Endodermal cell (in vitro differentiated cells): Measurements from ENCODE around the gene HUS1B. TPM values are rescaled to one million over a fixed set of nuclear protein-coding genes. Genes with fewer than 3 reads are reported as not detected.

Experiments used
- DNase-seq: peaks from one replicate; pipeline ENCODE4 v3.0.0-alpha.2; 2017
- H3K27ac ChIP-seq: 2 replicates; pipeline ENCODE4 v1.5.1; 2013; ENCODE audit warnings: mild to moderate bottlenecking, low read depth, low read length, moderate library complexity
- H3K27me3 ChIP-seq: 2 replicates; pipeline ENCODE4 v1.6.1; 2013; ENCODE audit warnings: mild to moderate bottlenecking, low read length, moderate library complexity; ENCODE audit not compliant: insufficient read depth, control insufficient read depth, poor library complexity, severe bottlenecking
- H3K36me3 ChIP-seq: 2 replicates; pipeline ENCODE4 v1.7.0; 2013; ENCODE audit warnings: mild to moderate bottlenecking, low read length, moderate library complexity; ENCODE audit not compliant: control insufficient read depth, insufficient read depth
- H3K4me1 ChIP-seq: one replicate; pipeline ENCODE4 v1.7.0; 2013; ENCODE audit warnings: low read length; ENCODE audit not compliant: control insufficient read depth, insufficient read depth
- H3K4me3 ChIP-seq: 2 replicates; pipeline ENCODE4 v1.5.1; 2013; ENCODE audit warnings: mild to moderate bottlenecking, low read length, moderate library complexity
- H3K9ac ChIP-seq: 2 replicates; pipeline ENCODE4 v1.6.1; 2013; ENCODE audit warnings: mild to moderate bottlenecking, low read length, moderate library complexity; ENCODE audit not compliant: poor library complexity, severe bottlenecking; ENCODE audit errors: extremely low read depth
- H3K9me3 ChIP-seq: 2 replicates; pipeline ENCODE4 v1.6.1; 2013; ENCODE audit warnings: mild to moderate bottlenecking, low read length, moderate library complexity; ENCODE audit not compliant: control insufficient read depth
- H3K27ac Mint-ChIP-seq: 2 replicates; pipeline ENCODE4 v1.8.0; 2020; ENCODE audit warnings: mixed read lengths
- H3K27me3 Mint-ChIP-seq: 2 replicates; pipeline ENCODE4 v1.8.0; 2021; ENCODE audit warnings: mild to moderate bottlenecking, mixed read lengths; ENCODE audit not compliant: insufficient read depth
- H3K36me3 Mint-ChIP-seq: 2 replicates; pipeline ENCODE4 v1.8.0; 2020; ENCODE audit warnings: low read depth, mixed read lengths
- H3K4me1 Mint-ChIP-seq: 2 replicates; pipeline ENCODE4 v1.8.0; 2020; ENCODE audit warnings: mixed read lengths
- H3K4me3 Mint-ChIP-seq: 2 replicates; pipeline ENCODE4 v1.8.0; 2020; ENCODE audit warnings: mild to moderate bottlenecking, moderate library complexity, mixed read lengths
- H3K9me3 Mint-ChIP-seq: 2 replicates; pipeline ENCODE4 v1.8.0; 2020; ENCODE audit warnings: mild to moderate bottlenecking, mixed read lengths
- CTCF ChIP-seq: fragments of 200-600 bp; sonication (generic); conservative IDR thresholded peaks from 2 replicates; pipeline ENCODE4 v1.5.0; 2021; ENCODE audit warnings: antibody characterized with exemption, mild to moderate bottlenecking
- WGBS, 2 experiments: methylation state at CpG; one replicate each; pipeline versions ENCODE4 v1.1.5 to v1.1.7; 2013; ENCODE audit warnings: missing lambda C conversion rate in 2 of 2, mixed read lengths in 1 of 2; ENCODE audit not compliant: insufficient coverage in 1 of 2, insufficient read length in 1 of 2; 5-methylcytosine and 5-hydroxymethylcytosine counted together
- total RNA-seq, 2 donors: library from RNA; stranded (reverse); fragmentation: NEBNext Ultra II Directional in 1 of 2; extraction: Animal tissue kit (Norgen Biotek cat#: 25700) in 1 of 2; gene quantifications; 2 replicates in 1 of 2; 3 replicates in 1 of 2; pipeline ENCODE4 v1.2.1, GENCODE V29; 2021

Gene HUS1B
- total RNA-seq, 2 donors from 2014 or later, result 1.0 to 1.1 TPM

DNA sequence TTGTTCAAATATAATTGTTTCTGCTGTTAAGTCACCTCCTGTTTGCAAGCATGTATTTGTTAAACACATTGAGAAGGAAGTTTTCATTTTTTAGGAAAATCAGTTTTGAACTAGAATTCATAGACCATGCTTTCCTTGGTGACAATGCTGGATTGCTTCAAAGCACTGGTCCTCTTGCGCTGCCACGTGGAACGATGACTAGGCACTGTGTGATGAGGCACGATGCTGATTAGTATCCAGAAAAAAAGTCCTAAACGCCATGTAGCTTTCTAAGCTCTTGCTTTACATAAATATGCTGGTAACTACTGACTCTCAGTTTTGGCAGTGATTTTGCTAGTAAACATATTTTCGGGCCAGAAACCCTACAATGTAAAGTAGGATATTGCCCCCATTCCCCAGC, 47.1 kb upstream of the HUS1B start:
- TF ChIP-seq CTCF, result no peak
- peaks cover 20% of the 10 kb centered on the region for H3K4me1 Mint-ChIP-seq

GRCh38 chr6:703552-703951, 46.7 kb upstream of the HUS1B start:
- Histone ChIP-seq H3K36me3 (no peaks in the 10 kb centered on the region), H3K4me1 (peaks cover 4% of the 10 kb centered on the region), H3K4me3 (no peak overlapping the region), H3K9me3 (no peaks in the 10 kb centered on the region), H3K27me3 (no peaks in the 10 kb centered on the region), H3K27ac (no peak overlapping the region), H3K9ac (no peak overlapping the region)
- no peak overlapping the region for H3K27ac Mint-ChIP-seq
- WGBS, 2 experiments, result 89 to 100% methylated on average over 1 to 2 of the region's 3 CpGs
- no peaks in the 10 kb centered on the region for H3K36me3 Mint-ChIP-seq
- no peak overlapping the region for H3K4me3 Mint-ChIP-seq
- H3K27me3 Mint-ChIP-seq, result no peaks in the 10 kb centered on the region
- peaks cover 20% of the 10 kb centered on the region for H3K4me1 Mint-ChIP-seq
- H3K9me3 Mint-ChIP-seq, result no peaks in the 10 kb centered on the region
- DNase-seq, result no peak
- TF ChIP-seq CTCF, result no peak

More for the DNA sequence above, 47.1 kb upstream of the HUS1B start:
- no peak for DNase-seq
- H3K9ac ChIP-seq, result no peak overlapping the region
- H3K9me3 Mint-ChIP-seq, result no peaks in the 10 kb centered on the region
- no peak overlapping the region for H3K4me3 Mint-ChIP-seq
- H3K36me3 ChIP-seq, result no peaks in the 10 kb centered on the region
- no peaks in the 10 kb centered on the region for H3K27me3 Mint-ChIP-seq
- WGBS, 2 experiments, result 93 to 95% methylated on average over 5 to 6 of the region's 6 CpGs
- no peaks in the 10 kb centered on the region for H3K9me3 ChIP-seq
- peaks cover 4% of the 10 kb centered on the region for H3K4me1 ChIP-seq
- no peaks in the 10 kb centered on the region for H3K36me3 Mint-ChIP-seq
- no peak overlapping the region for H3K4me3 ChIP-seq
- no peak overlapping the region for H3K27ac Mint-ChIP-seq
- H3K27me3 ChIP-seq, result no peaks in the 10 kb centered on the region
- no peak overlapping the region for H3K27ac ChIP-seq

DNA sequence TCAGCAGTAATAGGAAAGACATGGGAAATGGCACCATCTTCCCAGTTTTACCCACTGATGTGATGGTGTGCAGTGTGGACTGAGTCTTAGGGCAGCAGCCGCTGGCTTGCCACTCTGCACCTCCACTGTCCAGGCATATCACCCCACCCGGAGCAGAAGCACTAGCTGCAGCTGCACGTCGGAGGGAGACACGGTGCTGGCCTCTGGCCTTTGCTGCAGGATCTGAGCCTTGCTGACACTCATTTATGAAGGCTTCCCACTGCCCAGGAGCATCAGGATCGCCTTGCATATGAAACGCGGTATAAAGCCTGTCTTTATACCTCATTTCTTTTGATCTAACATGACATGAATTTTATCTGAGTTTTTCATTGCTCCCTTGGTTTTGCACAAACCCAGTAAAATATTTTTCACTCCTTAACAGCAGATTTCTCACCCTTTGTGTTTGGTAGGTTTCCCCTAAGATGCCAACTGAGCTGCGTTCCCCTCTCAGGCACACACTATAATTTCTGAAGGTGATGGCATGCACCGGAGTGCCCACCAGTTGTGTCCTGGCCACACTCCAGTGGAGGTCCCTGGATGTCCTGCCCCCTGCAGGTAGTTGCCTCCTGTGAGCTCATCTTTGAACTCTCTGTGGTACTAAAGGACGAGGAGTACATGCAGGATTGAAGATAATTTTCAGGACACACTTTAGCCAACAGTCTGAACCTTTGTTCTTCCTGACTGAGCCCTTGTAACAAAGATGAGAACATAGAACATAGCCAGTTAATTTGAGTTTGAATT, 45.0 kb upstream of the HUS1B start:
- H3K4me1 ChIP-seq, result no peaks in the 10 kb centered on the region
- Mint-ChIP-seq H3K36me3 (no peaks in the 10 kb centered on the region), H3K4me3 (no peak overlapping the region), H3K27ac (no peak overlapping the region), H3K27me3 (no peaks in the 10 kb centered on the region), H3K9me3 (no peaks in the 10 kb centered on the region), H3K4me1 (peaks cover 6% of the 10 kb centered on the region)
- peak; percentile 74 for TF ChIP-seq CTCF
- DNase-seq, result peak; percentile 70
- H3K27ac ChIP-seq, result no peak overlapping the region
- H3K9ac ChIP-seq, result no peak overlapping the region
- H3K27me3 ChIP-seq, result no peaks in the 10 kb centered on the region
- H3K9me3 ChIP-seq, result no peaks in the 10 kb centered on the region
- WGBS, 2 experiments, result 74 to 77% methylated on average over 8 to 11 of the region's 11 CpGs
- H3K4me3 ChIP-seq, result no peak overlapping the region
- no peaks in the 10 kb centered on the region for H3K36me3 ChIP-seq
